SU-DHL-6 (cell line): ENCODE data around the gene EIF4H.

Experiments
- H2AFZ ChIP-seq: fragments of 200-600 bp; sonication (generic); 2 replicates; pipeline ENCODE4 v1.6.1; 2014; ENCODE audit warnings: low read depth, mild to moderate bottlenecking, moderate library complexity, mixed read lengths, antibody characterized with exemption, low read length; ENCODE audit not compliant: severe bottlenecking
- H3F3A ChIP-seq: fragments of 200-600 bp; shearing (Covaris generic); 2 replicates; pipeline ENCODE4 v1.6.0; 2016; ENCODE audit warnings: antibody characterized with exemption, mild to moderate bottlenecking; ENCODE audit not compliant: insufficient read depth
- H3K27ac ChIP-seq: fragments of 200-600 bp; sonication (generic); 2 replicates; pipeline ENCODE4 v1.5.1; 2016; ENCODE audit warnings: low read depth, mild to moderate bottlenecking, low read length, moderate library complexity, mixed read lengths
- H3K27me3 ChIP-seq: fragments of 200-600 bp; sonication (generic), shearing (Covaris generic); 2 replicates; pipeline ENCODE4 v1.6.0; 2014; ENCODE audit warnings: mild to moderate bottlenecking, low read length
- H3K36me3 ChIP-seq: fragments of 200-600 bp; sonication (generic); 2 replicates; pipeline ENCODE4 v1.6.1; 2014; ENCODE audit warnings: mild to moderate bottlenecking, low read length, mixed read lengths
- H3K4me2 ChIP-seq: fragments of 300-600, 200-600 bp; shearing (Covaris generic), sonication (generic); 2 replicates; pipeline ENCODE4 v1.6.0; 2014; ENCODE audit warnings: low read length, low read depth, mild to moderate bottlenecking; ENCODE audit not compliant: poor library complexity, severe bottlenecking
- H3K4me3 ChIP-seq: fragments of 200-600 bp; sonication (generic); 2 replicates; pipeline ENCODE4 v1.5.1; 2014; ENCODE audit warnings: antibody characterized with exemption, low read length, mild to moderate bottlenecking, mixed read lengths; ENCODE audit not compliant: insufficient read depth, poor library complexity, severe bottlenecking
- H3K79me2 ChIP-seq: fragments of 200-600 bp; sonication (generic); 2 replicates; pipeline ENCODE4 v1.6.1; 2014; ENCODE audit warnings: mild to moderate bottlenecking, low read length, moderate library complexity; ENCODE audit not compliant: insufficient read depth
- H3K9ac ChIP-seq: fragments of 200-600 bp; sonication (generic); 2 replicates; pipeline ENCODE4 v1.7.0; 2014; ENCODE audit warnings: mild to moderate bottlenecking, low read length
- H3K9me2 ChIP-seq: fragments of 200-600 bp; sonication (generic); replicated peaks from 2 replicates; pipeline ENCODE4 v1.6.1; 2014; ENCODE audit warnings: low read length; ENCODE audit not compliant: insufficient read depth
- H3K9me3 ChIP-seq: fragments of 200-600 bp; sonication (generic); 2 replicates; pipeline ENCODE4 v1.6.1; 2014; ENCODE audit warnings: low read length, mixed read lengths; ENCODE audit not compliant: insufficient read depth
- H4K20me1 ChIP-seq: fragments of 200-600 bp; sonication (generic); 2 replicates; pipeline ENCODE4 v1.6.1; 2014; ENCODE audit warnings: low read depth, mild to moderate bottlenecking, antibody characterized with exemption, low read length, moderate library complexity, mixed read lengths
- EZH2phosphoT487 ChIP-seq: fragments of 200-600 bp; sonication (generic), shearing (Covaris generic); conservative IDR thresholded peaks from 2 replicates; pipeline ENCODE4 v1.6.1; 2018; ENCODE audit warnings: mild to moderate bottlenecking, antibody characterized with exemption, low read length, moderate library complexity, mixed read lengths
- TF ChIP-seq, protein P1 (sequence below): fragments of 200-600 bp; sonication (generic); IDR thresholded peaks from one replicate; pipeline ENCODE4 v1.5.1; 2017; ENCODE audit warnings: antibody characterized with exemption, mild to moderate bottlenecking, low read length, moderate library complexity; ENCODE audit not compliant: insufficient read depth, poor library complexity, severe bottlenecking

The EIF4H gene

GRCh38 chr7:74183653-74184450 is 9.7 kb downstream of the EIF4H start:
- H3K27ac ChIP-seq: no peak overlapping the region
- peaks cover 28% of the 10 kb centered on the region for H3K36me3 ChIP-seq
- H3K4me2 ChIP-seq: no peak overlapping the region

DNA sequence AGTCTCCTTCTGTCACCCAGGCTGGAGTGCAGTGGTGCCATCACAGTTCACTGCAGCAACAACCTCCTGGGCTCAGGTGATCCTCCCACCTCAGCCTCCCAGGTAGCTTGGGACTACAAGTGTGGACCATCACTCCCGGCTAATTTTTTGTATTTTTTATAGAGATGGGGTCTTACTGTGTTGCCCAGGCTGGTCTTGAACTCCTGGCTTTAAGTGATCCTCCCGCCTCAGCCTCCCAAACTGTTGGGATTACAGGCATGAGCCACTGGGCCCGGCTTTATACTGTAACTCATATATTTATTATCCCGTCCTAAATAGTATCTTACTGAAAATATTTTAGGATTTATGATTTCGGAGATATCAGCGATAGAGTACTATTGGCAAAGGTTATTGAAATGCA is 10.9 kb downstream of the EIF4H start:
- no peak overlapping the region for H3K27ac ChIP-seq
- TF ChIP-seq, protein P1, sequence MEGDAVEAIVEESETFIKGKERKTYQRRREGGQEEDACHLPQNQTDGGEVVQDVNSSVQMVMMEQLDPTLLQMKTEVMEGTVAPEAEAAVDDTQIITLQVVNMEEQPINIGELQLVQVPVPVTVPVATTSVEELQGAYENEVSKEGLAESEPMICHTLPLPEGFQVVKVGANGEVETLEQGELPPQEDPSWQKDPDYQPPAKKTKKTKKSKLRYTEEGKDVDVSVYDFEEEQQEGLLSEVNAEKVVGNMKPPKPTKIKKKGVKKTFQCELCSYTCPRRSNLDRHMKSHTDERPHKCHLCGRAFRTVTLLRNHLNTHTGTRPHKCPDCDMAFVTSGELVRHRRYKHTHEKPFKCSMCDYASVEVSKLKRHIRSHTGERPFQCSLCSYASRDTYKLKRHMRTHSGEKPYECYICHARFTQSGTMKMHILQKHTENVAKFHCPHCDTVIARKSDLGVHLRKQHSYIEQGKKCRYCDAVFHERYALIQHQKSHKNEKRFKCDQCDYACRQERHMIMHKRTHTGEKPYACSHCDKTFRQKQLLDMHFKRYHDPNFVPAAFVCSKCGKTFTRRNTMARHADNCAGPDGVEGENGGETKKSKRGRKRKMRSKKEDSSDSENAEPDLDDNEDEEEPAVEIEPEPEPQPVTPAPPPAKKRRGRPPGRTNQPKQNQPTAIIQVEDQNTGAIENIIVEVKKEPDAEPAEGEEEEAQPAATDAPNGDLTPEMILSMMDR: no peak
- no peak for TF ChIP-seq EZH2phosphoT487
- peaks cover 75% of the 10 kb centered on the region for H4K20me1 ChIP-seq
- H3K9me2 ChIP-seq: no peaks in the 10 kb centered on the region
- H3K4me3 ChIP-seq: no peak overlapping the region
- H3K79me2 ChIP-seq: peaks cover 93% of the 10 kb centered on the region
- H3K9me3 ChIP-seq: no peaks in the 10 kb centered on the region
- 0 out of 2 replicates have a peak, but pooled peaks cover 6% of the 10 kb centered on the region for H3F3A ChIP-seq
- H2AFZ ChIP-seq: no peak overlapping the region
- H3K4me2 ChIP-seq: no peak overlapping the region
- H3K36me3 ChIP-seq: peaks cover 40% of the 10 kb centered on the region
- no peaks in the 10 kb centered on the region for H3K27me3 ChIP-seq
- no peak overlapping the region for H3K9ac ChIP-seq

More at GRCh38 chr7:74183653-74184450, 9.7 kb downstream of the EIF4H start:
- Histone ChIP-seq H3K9ac (no peak overlapping the region), H4K20me1 (peaks cover 79% of the 10 kb centered on the region), H3K27me3 (no peaks in the 10 kb centered on the region), H3K9me3 (no peaks in the 10 kb centered on the region), H3K9me2 (no peaks in the 10 kb centered on the region), H3K79me2 (peaks cover 100% of the 10 kb centered on the region), H3K4me3 (no peak overlapping the region), H2AFZ (no peak overlapping the region), H3F3A (0 out of 2 replicates have a peak, but pooled peaks cover 6% of the 10 kb centered on the region)
- TF ChIP-seq, protein P1: peak; percentile 57
- TF ChIP-seq EZH2phosphoT487: no peak

GRCh38 chr7:74185636-74186035 is 11.5 kb downstream of the EIF4H start:
- Histone ChIP-seq H4K20me1 (peaks cover 69% of the 10 kb centered on the region), H3K9ac (no peak overlapping the region), H3K36me3 (peaks cover 43% of the 10 kb centered on the region), H3K9me2 (no peaks in the 10 kb centered on the region), H3K27ac (no peak overlapping the region), H3K9me3 (no peaks in the 10 kb centered on the region), H3K4me3 (no peak overlapping the region), H3K27me3 (no peaks in the 10 kb centered on the region), H3F3A (0 out of 2 replicates have a peak, but pooled peaks cover 6% of the 10 kb centered on the region), H3K79me2 (peaks cover 86% of the 10 kb centered on the region), H2AFZ (no peak overlapping the region), H3K4me2 (no peak overlapping the region)
- TF ChIP-seq, protein P1: no peak
- no peak for TF ChIP-seq EZH2phosphoT487
